H1 (cell line): ENCODE results near the gene MAP3K13. TPM values are rescaled to one million over a fixed set of nuclear protein-coding genes. Genes with fewer than 3 reads are reported as not detected.

Source experiments
- CTCF ChIA-PET: fragments of 300-600 bp; sonication (Branson Sonifier 250); formaldehyde crosslinking; loops from one replicate; lab custom pipeline; 2021; ENCODE audit not compliant: partially characterized antibody; lab: Charles Lee
- POLR2A ChIA-PET: fragments of 300-600 bp; sonication (Branson Sonifier 250); formaldehyde crosslinking; loops from one replicate; lab custom pipeline; 2021; ENCODE audit warnings: inconsistent platforms; ENCODE audit not compliant: partially characterized antibody; lab: Charles Lee
- DNase-seq, 2 experiments: peaks; one replicate each; pipeline versions ENCODE4 v3.0.0 to v3.0.0-alpha.2; 2010 to 2022; ENCODE audit warnings: low spot score in 2 of 2, low read depth in 1 of 2, mixed read lengths in 1 of 2
- FAIRE-seq: peaks from 2 replicates; lab custom pipeline; 2011; peaks lifted over from hg19 to GRCh38; lab: Jason Lieb, UNC
- H2AFZ ChIP-seq: 2 replicates; pipeline ENCODE4 v1.8.1; 2012; ENCODE audit warnings: low read length, inconsistent platforms
- H2AK5ac ChIP-seq: 2 replicates; pipeline ENCODE4 v1.6.1; 2013; ENCODE audit warnings: low read depth, low read length
- H2BK120ac ChIP-seq: replicated peaks from 2 replicates; pipeline ENCODE3; 2013; ENCODE audit warnings: low read depth, low read length, inconsistent platforms
- H2BK12ac ChIP-seq: 2 replicates; pipeline ENCODE4 v1.6.1; 2013; ENCODE audit warnings: low read depth, low read length
- H2BK15ac ChIP-seq: 2 replicates; pipeline ENCODE4 v1.6.1; 2013; ENCODE audit warnings: low read length
- H2BK20ac ChIP-seq: 2 replicates; pipeline ENCODE4 v1.6.1; 2013; ENCODE audit warnings: low read length
- H2BK5ac ChIP-seq: 2 replicates; pipeline ENCODE4 v1.6.1; 2013; ENCODE audit warnings: low read depth, low read length
- H3K14ac ChIP-seq: 2 replicates; pipeline ENCODE4 v1.6.1; 2013; ENCODE audit warnings: inconsistent platforms; ENCODE audit not compliant: insufficient read length
- H3K18ac ChIP-seq: 2 replicates; pipeline ENCODE4 v1.6.1; 2013; ENCODE audit warnings: low read length; ENCODE audit errors: extremely low read depth
- H3K23ac ChIP-seq: 2 replicates; pipeline ENCODE4 v1.6.1; 2013; ENCODE audit warnings: inconsistent platforms; ENCODE audit not compliant: insufficient read length
- H3K23me2 ChIP-seq: 2 replicates; pipeline ENCODE4 v1.6.1; 2013; ENCODE audit warnings: low read depth, low read length
- H3K27ac ChIP-seq: 2 replicates; pipeline ENCODE4 v1.6.1; 2011; ENCODE audit warnings: low read depth, low read length, inconsistent platforms
- H3K27me3 ChIP-seq, 4 experiments: replicated peaks in 1 of 4; 1 replicate in 1 of 4; 2 replicates in 3 of 4; pipeline versions ENCODE4 v1.6.1 to v1.8.1; 2011 to 2013; ENCODE audit warnings: low read length in 3 of 4, mild to moderate bottlenecking in 3 of 4, inconsistent platforms in 2 of 4, mixed read lengths in 2 of 4, moderate library complexity in 1 of 4; ENCODE audit not compliant: control insufficient read depth in 3 of 4, insufficient read depth in 3 of 4; ENCODE audit errors: extremely low read depth in 1 of 4
- H3K36me3 ChIP-seq, 4 experiments: 2 replicates each; pipeline versions ENCODE4 v1.6.1 to v1.8.1; 2011 to 2013; ENCODE audit warnings: mild to moderate bottlenecking in 4 of 4, low read length in 3 of 4, moderate library complexity in 2 of 4, control low read depth in 1 of 4, inconsistent platforms in 1 of 4; ENCODE audit not compliant: insufficient read depth in 4 of 4, control insufficient read depth in 2 of 4
- H3K4ac ChIP-seq: replicated peaks from 2 replicates; pipeline ENCODE3; 2013; ENCODE audit warnings: low read length, low read depth, mixed read lengths, inconsistent platforms; ENCODE audit not compliant: insufficient read length
- H3K4me1 ChIP-seq, 4 experiments: replicated peaks in 1 of 4; 1 replicate in 1 of 4; 2 replicates in 3 of 4; pipeline versions ENCODE4 v1.6.1 to v1.8.1; 2011 to 2013; ENCODE audit warnings: low read length in 3 of 4, inconsistent platforms in 2 of 4, mixed read lengths in 1 of 4; ENCODE audit not compliant: insufficient read depth in 4 of 4, control insufficient read depth in 3 of 4
- H3K4me2 ChIP-seq, 2 experiments: 2 replicates each; pipeline versions ENCODE4 v1.6.1 to v1.8.1; 2011 to 2013; ENCODE audit warnings: low read depth in 2 of 2, low read length in 2 of 2, control low read depth in 1 of 2, inconsistent platforms in 1 of 2, mild to moderate bottlenecking in 1 of 2; ENCODE audit not compliant: insufficient read depth in 1 of 2
- H3K4me3 ChIP-seq, 4 experiments: fragments of 200-600, 300-600 bp in 1 of 4; sonication (generic), shearing (Covaris generic), sonication (Bioruptor Twin) in 1 of 4; 2 replicates each; pipeline versions ENCODE4 v1.5.1 to v1.8.1; 2011 to 2016; ENCODE audit warnings: low read length in 4 of 4, low read depth in 3 of 4, control low read depth in 2 of 4, inconsistent platforms in 2 of 4, mild to moderate bottlenecking in 2 of 4, mixed read lengths in 1 of 4, moderate library complexity in 1 of 4; ENCODE audit not compliant: insufficient read depth in 2 of 4; ENCODE audit errors: extremely low read depth in 1 of 4
- H3K56ac ChIP-seq: replicated peaks from 2 replicates; pipeline ENCODE3; 2013; ENCODE audit warnings: low read depth, mild to moderate bottlenecking, mixed read lengths, low read length, inconsistent platforms; ENCODE audit not compliant: insufficient read length
- H3K79me1 ChIP-seq: 2 replicates; pipeline ENCODE4 v1.6.1; 2013; ENCODE audit warnings: low read depth, low read length, control low read depth
- H3K79me2 ChIP-seq, 2 experiments: 2 replicates each; pipeline versions ENCODE4 v1.6.1 to v1.8.1; 2012 to 2013; ENCODE audit warnings: low read length in 2 of 2, mild to moderate bottlenecking in 2 of 2, inconsistent platforms in 1 of 2; ENCODE audit not compliant: insufficient read depth in 2 of 2, control insufficient read depth in 1 of 2
- H3K9ac ChIP-seq, 4 experiments: replicated peaks in 1 of 4; 1 replicate in 1 of 4; 2 replicates in 3 of 4; pipeline versions ENCODE4 v1.6.1 to v1.8.1; 2011 to 2013; ENCODE audit warnings: low read depth in 3 of 4, low read length in 3 of 4, control low read depth in 2 of 4, mild to moderate bottlenecking in 2 of 4, moderate library complexity in 2 of 4, inconsistent platforms in 1 of 4; ENCODE audit errors: extremely low read depth in 1 of 4
- H3K9me3 ChIP-seq, 2 experiments: 2 replicates each; pipeline versions ENCODE4 v1.6.1 to v1.8.1; 2012 to 2013; ENCODE audit warnings: mild to moderate bottlenecking in 2 of 2, moderate library complexity in 2 of 2, control low read depth in 1 of 2, inconsistent platforms in 1 of 2, low read depth in 1 of 2, low read length in 1 of 2, mixed read lengths in 1 of 2; ENCODE audit not compliant: insufficient read depth in 2 of 2
- H4K20me1 ChIP-seq, 2 experiments: replicated peaks in 1 of 2; 2 replicates each; pipeline versions ENCODE3 to v1.8.1; 2011 to 2013; ENCODE audit warnings: inconsistent platforms in 2 of 2, low read length in 2 of 2, mild to moderate bottlenecking in 1 of 2; ENCODE audit not compliant: insufficient read depth in 2 of 2, control insufficient read depth in 1 of 2
- H4K5ac ChIP-seq: 2 replicates; pipeline ENCODE4 v1.6.1; 2013; ENCODE audit warnings: low read length, low read depth, mixed read lengths, inconsistent platforms; ENCODE audit not compliant: insufficient read length
- H4K8ac ChIP-seq: 2 replicates; pipeline ENCODE4 v1.8.0; 2013; ENCODE audit warnings: mild to moderate bottlenecking, moderate library complexity, low read length, inconsistent platforms; ENCODE audit not compliant: insufficient read depth; ENCODE audit errors: extremely low read depth
- H4K91ac ChIP-seq: replicated peaks from 2 replicates; pipeline ENCODE3; 2013; ENCODE audit warnings: low read length, mixed read lengths, inconsistent platforms; ENCODE audit not compliant: insufficient read length
- CEBPB ChIP-seq: IDR thresholded peaks from 2 replicates; pipeline ENCODE4 v1.6.1; 2012; ENCODE audit warnings: low read depth, low read length
- CHD2 ChIP-seq: IDR thresholded peaks from 2 replicates; pipeline ENCODE4 v1.6.1; 2012; ENCODE audit warnings: low read length, improper control_type of control experiment
- WGBS, 2 experiments: shearing (Covaris generic) in 1 of 2; methylation state at CpG; one replicate each; pipeline versions ENCODE4 v1.1.6 to v1.1.7; 2013 to 2015; ENCODE audit warnings: low lambda C conversion rate in 2 of 2, mixed read lengths in 2 of 2, inconsistent platforms in 1 of 2, low coverage in 1 of 2, missing lambda C conversion rate in 1 of 2; ENCODE audit not compliant: insufficient replicate concordance in 2 of 2, insufficient coverage in 1 of 2, insufficient read length in 1 of 2; ENCODE audit errors: extremely low coverage in 1 of 2, missing lambda C conversion rate in 1 of 2; 5-methylcytosine and 5-hydroxymethylcytosine counted together
- polyA plus RNA-seq, 7 experiments: library from polyadenylated mRNA; depleted of rRNA in 3 of 7; stranded (reverse) in 5 of 7; unstranded in 2 of 7; fragments of >200 nt in 5 of 7; fragments of 200-250 nt in 2 of 7; gene quantifications; 1 replicate in 5 of 7; 2 replicates in 1 of 7; 4 replicates in 1 of 7; pipeline versions ENCODE4 v1.2.1 to v1.2.3, GENCODE V29; 2011 to 2013; ENCODE audit warnings: missing spikeins in 2 of 7, mixed read lengths in 2 of 7
- total RNA-seq: library from RNA; stranded (reverse); fragmentation: NEBNext Ultra II Directional; extraction: Animal tissue kit (Norgen Biotek cat#: 25700); gene quantifications from 2 replicates; pipeline ENCODE4 v1.2.1, GENCODE V29; 2021

Gene MAP3K13
- total and polyA plus RNA-seq, 2 of the 8 experiments (the other 6 are each of a cell fraction or from before 2014, with no cell fraction given), result 6.8 to 17.9 TPM

- H3K56ac ChIP-seq, result no peak overlapping the region
- H2BK12ac ChIP-seq, result no peak overlapping the region
- no peak overlapping the region for H2AFZ ChIP-seq
- CTCF ChIA-PET, result interaction anchor here (1.7 kb wide), 1 partner anchor 38 kb away, joined by 7 read pairs; no protein-coding TSS in a partner anchor
- no peaks in the 10 kb centered on the region for H3K27me3 ChIP-seq
- H4K8ac ChIP-seq, result no peak overlapping the region
- 89% methylated on average over 9 of the region's 9 CpGs; no CpG with 5 or more reads in 1 of the 2 experiments for WGBS, 2 experiments
- H3K23me2 ChIP-seq, result no peaks in the 10 kb centered on the region
- no peak overlapping the region for H3K4me3 ChIP-seq
- no peak overlapping the region for H3K4ac ChIP-seq
- TF ChIP-seq CEBPB (peak; percentile 75), CHD2 (no peak)
- H4K20me1 ChIP-seq, result no peaks in the 10 kb centered on the region
- no peak overlapping the region for H3K4me2 ChIP-seq
- no peak overlapping the region for H3K18ac ChIP-seq
- no peak overlapping the region for H3K23ac ChIP-seq
- DNase-seq, result no peak
- H3K36me3 ChIP-seq, result no peaks in the 10 kb centered on the region
- no peak overlapping the region for H2BK120ac ChIP-seq
- POLR2A ChIA-PET, result no interaction called here
- FAIRE-seq, result no peak
- H3K9me3 ChIP-seq, result no peaks in the 10 kb centered on the region
- no peak overlapping the region for H4K5ac ChIP-seq
- no peak overlapping the region for H2BK20ac ChIP-seq
- no peaks in the 10 kb centered on the region for H3K4me1 ChIP-seq
- H3K79me2 ChIP-seq, result no peaks in the 10 kb centered on the region
- H2BK15ac ChIP-seq, result no peak overlapping the region
- no peak overlapping the region for H2BK5ac ChIP-seq
- no peak overlapping the region for H4K91ac ChIP-seq
- H2AK5ac ChIP-seq, result no peak overlapping the region
- no peak overlapping the region for H3K14ac ChIP-seq
- H3K9ac ChIP-seq, result no peak overlapping the region
- no peak overlapping the region for H3K27ac ChIP-seq
- H3K79me1 ChIP-seq, result no peaks in the 10 kb centered on the region
Measured at GRCh38 chr3:185537369-185537970, 174.5 kb downstream of the MAP3K13 start.

Other genes with a start within 250 kb of the MAP3K13 start
- gene C3orf70, start 210.1 kb upstream of the MAP3K13 start, total RNA-seq, result 1.8 and 2.0 TPM in 2 replicates
- gene C3orf70, start 210.1 kb upstream of the MAP3K13 start, polyA plus RNA-seq (2011; rRNA removed), result 1.1 and 1.7 TPM in 2 replicates
- gene EHHADH, start 109.1 kb upstream of the MAP3K13 start, total RNA-seq, result 2.9 and 3.5 TPM in 2 replicates
- gene EHHADH, start 109.1 kb upstream of the MAP3K13 start, polyA plus RNA-seq (2011; rRNA removed), result 0.82 and 1.4 TPM in 2 replicates
- 13.5 and 14.1 TPM in 2 replicates for gene TMEM41A, start 135.9 kb downstream of the MAP3K13 start, total RNA-seq
- gene TMEM41A, start 135.9 kb downstream of the MAP3K13 start, polyA plus RNA-seq (2011; rRNA removed), result 17.5 and 20.1 TPM in 2 replicates
- 0.44 TPM in 1 of 2 replicates, not detected in the other for gene LIPH, start 189.5 kb downstream of the MAP3K13 start, total RNA-seq
- gene LIPH, start 189.5 kb downstream of the MAP3K13 start, polyA plus RNA-seq (2011; rRNA removed), result 0.06 and 0.08 TPM in 2 replicates
- gene SENP2, start 223.2 kb downstream of the MAP3K13 start, total RNA-seq, result 69.3 and 75.5 TPM in 2 replicates
- 25.2 and 27.5 TPM in 2 replicates for gene SENP2, start 223.2 kb downstream of the MAP3K13 start, polyA plus RNA-seq (2011; rRNA removed)